HFFc6 (cell line): ENCODE data around the gene IL32. TPM values are rescaled to one million over a fixed set of nuclear protein-coding genes. Genes with fewer than 3 reads are reported as not detected.
"Not testable (repeated sequence)": the region's sequence is repeated elsewhere in the genome, so short reads cannot be mapped to it uniquely, and the experiment has no call there.

Source experiments
- DNase-seq: peaks from one replicate; pipeline ENCODE4 v3.0.0-alpha.2; 2018
- H3K27ac Mint-ChIP-seq: 2 replicates; pipeline ENCODE4 v1.8.0; 2020; ENCODE audit warnings: mild to moderate bottlenecking, mixed read lengths
- H3K27me3 Mint-ChIP-seq: 2 replicates; pipeline ENCODE4 v1.8.0; 2021; ENCODE audit warnings: mild to moderate bottlenecking, moderate library complexity, mixed read lengths; ENCODE audit not compliant: insufficient read depth
- H3K36me3 Mint-ChIP-seq: 2 replicates; pipeline ENCODE4 v1.8.0; 2021; ENCODE audit warnings: low read depth, mixed read lengths
- H3K4me1 Mint-ChIP-seq: 2 replicates; pipeline ENCODE4 v1.8.0; 2020; ENCODE audit warnings: low read depth, mixed read lengths
- H3K4me3 Mint-ChIP-seq: 2 replicates; pipeline ENCODE4 v1.8.0; 2020; ENCODE audit warnings: mild to moderate bottlenecking, moderate library complexity, mixed read lengths
- H3K9me3 Mint-ChIP-seq: 2 replicates; pipeline ENCODE4 v1.8.0; 2020; ENCODE audit warnings: mild to moderate bottlenecking, mixed read lengths
- total RNA-seq, 6 experiments: library from RNA; stranded (reverse); fragmentation: NEBNext Ultra II Directional; extraction: Animal tissue kit (Norgen Biotek cat#: 25700); gene quantifications; 2 replicates in 1 of 6; 3 replicates in 5 of 6; pipeline ENCODE4 v1.2.3, GENCODE V29; 2021
- TF ChIP-seq, protein P1 (sequence below): fragments of 200-600 bp; sonication (generic); IDR thresholded peaks from 2 replicates; pipeline ENCODE4 v1.5.0; 2021; ENCODE audit warnings: antibody characterized with exemption, mild to moderate bottlenecking

Gene IL32
- total RNA-seq, 6 experiments from 2014 or later, result 1.00 to 2.3 (median 1.7) TPM

- no peaks in the 10 kb centered on the region for H3K9me3 Mint-ChIP-seq
- H3K27ac Mint-ChIP-seq, result no peak overlapping the region
- H3K4me3 Mint-ChIP-seq, result no peak overlapping the region
- DNase-seq, result no peak
- H3K36me3 Mint-ChIP-seq, result no peaks in the 10 kb centered on the region
- TF ChIP-seq, protein P1, sequence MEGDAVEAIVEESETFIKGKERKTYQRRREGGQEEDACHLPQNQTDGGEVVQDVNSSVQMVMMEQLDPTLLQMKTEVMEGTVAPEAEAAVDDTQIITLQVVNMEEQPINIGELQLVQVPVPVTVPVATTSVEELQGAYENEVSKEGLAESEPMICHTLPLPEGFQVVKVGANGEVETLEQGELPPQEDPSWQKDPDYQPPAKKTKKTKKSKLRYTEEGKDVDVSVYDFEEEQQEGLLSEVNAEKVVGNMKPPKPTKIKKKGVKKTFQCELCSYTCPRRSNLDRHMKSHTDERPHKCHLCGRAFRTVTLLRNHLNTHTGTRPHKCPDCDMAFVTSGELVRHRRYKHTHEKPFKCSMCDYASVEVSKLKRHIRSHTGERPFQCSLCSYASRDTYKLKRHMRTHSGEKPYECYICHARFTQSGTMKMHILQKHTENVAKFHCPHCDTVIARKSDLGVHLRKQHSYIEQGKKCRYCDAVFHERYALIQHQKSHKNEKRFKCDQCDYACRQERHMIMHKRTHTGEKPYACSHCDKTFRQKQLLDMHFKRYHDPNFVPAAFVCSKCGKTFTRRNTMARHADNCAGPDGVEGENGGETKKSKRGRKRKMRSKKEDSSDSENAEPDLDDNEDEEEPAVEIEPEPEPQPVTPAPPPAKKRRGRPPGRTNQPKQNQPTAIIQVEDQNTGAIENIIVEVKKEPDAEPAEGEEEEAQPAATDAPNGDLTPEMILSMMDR, result no peak
- peaks cover 45% of the 10 kb centered on the region for H3K27me3 Mint-ChIP-seq
- no peaks in the 10 kb centered on the region for H3K4me1 Mint-ChIP-seq
Measured at GRCh38 chr16:3047387-3047720, 18.1 kb upstream of the IL32 start.

- no peak overlapping the region for H3K4me3 Mint-ChIP-seq
- peaks cover 29% of the 10 kb centered on the region for H3K27me3 Mint-ChIP-seq
- no peaks in the 10 kb centered on the region for H3K9me3 Mint-ChIP-seq
- no peak for DNase-seq
- TF ChIP-seq, protein P1, result no peak
- no peaks in the 10 kb centered on the region for H3K4me1 Mint-ChIP-seq
- H3K36me3 Mint-ChIP-seq, result no peaks in the 10 kb centered on the region
- H3K27ac Mint-ChIP-seq, result no peak overlapping the region
Measured at GRCh38 chr16:3049921-3050481, 15.4 kb upstream of the IL32 start.

DNA sequence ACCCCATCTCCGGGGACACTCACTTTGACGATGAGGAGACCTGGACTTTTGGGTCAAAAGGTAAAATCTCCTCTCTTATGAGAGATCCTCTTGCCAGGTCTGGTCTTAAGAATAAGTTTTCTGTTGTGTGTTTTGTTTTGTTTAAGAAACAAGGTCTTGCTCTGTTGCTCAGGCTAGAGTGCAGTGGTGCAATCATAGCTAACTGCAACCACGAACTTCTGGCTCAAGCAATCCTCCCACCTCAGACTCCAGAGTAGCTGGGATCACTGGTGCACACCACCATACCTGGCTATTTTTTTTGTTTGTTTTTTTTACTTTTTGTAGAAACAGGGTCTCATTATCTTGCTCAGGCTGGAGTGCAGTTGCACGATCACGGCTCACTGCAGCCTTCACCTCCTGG, 15.0 kb upstream of the IL32 start:
- Mint-ChIP-seq H3K9me3 (no peaks in the 10 kb centered on the region), H3K27me3 (peaks cover 25% of the 10 kb centered on the region), H3K4me3 (no peak overlapping the region), H3K27ac (no peak overlapping the region), H3K36me3 (no peaks in the 10 kb centered on the region), H3K4me1 (no peaks in the 10 kb centered on the region)
- DNase-seq, result no peak
- TF ChIP-seq, protein P1, result no peak

GRCh38 chr16:3051009-3051408, 14.4 kb upstream of the IL32 start:
- H3K27ac Mint-ChIP-seq, result no peak overlapping the region
- TF ChIP-seq, protein P1, result no peak
- H3K27me3 Mint-ChIP-seq, result peaks cover 24% of the 10 kb centered on the region
- H3K4me3 Mint-ChIP-seq, result no peak overlapping the region
- no peak for DNase-seq
- H3K4me1 Mint-ChIP-seq, result no peaks in the 10 kb centered on the region
- H3K36me3 Mint-ChIP-seq, result no peaks in the 10 kb centered on the region
- H3K9me3 Mint-ChIP-seq, result no peaks in the 10 kb centered on the region

DNA sequence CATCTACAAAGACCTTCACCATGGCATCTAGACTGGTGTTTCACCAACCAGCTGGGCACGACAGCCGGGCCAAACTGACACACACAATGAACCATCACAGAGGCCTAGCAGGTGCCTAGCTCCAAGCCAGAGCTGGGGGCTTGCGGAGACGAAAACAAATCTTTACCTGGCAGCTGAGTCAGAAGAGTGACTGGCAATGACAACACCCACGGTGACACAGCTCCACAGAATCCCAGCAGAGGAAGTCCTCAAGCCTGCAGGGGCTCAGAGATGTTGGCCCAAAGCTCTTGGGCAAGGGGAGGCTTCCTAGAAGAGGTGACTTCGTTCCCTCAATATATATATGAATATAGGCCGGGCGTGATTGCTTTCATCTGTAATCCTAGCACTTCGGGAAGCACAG, 13.9 kb upstream of the IL32 start:
- Mint-ChIP-seq H3K36me3 (no peaks in the 10 kb centered on the region), H3K9me3 (no peaks in the 10 kb centered on the region), H3K4me3 (no peak overlapping the region), H3K27me3 (peaks cover 24% of the 10 kb centered on the region), H3K4me1 (no peaks in the 10 kb centered on the region), H3K27ac (no peak overlapping the region)
- TF ChIP-seq, protein P1, result no peak
- no peak for DNase-seq

- not testable (repeated sequence) for H3K4me1 Mint-ChIP-seq, H3K4me3 Mint-ChIP-seq, H3K36me3 Mint-ChIP-seq, H3K9me3 Mint-ChIP-seq, H3K27ac Mint-ChIP-seq, DNase-seq
- peaks cover 21% of the 10 kb centered on the region for H3K27me3 Mint-ChIP-seq
Measured at GRCh38 chr16:3052571-3053329, 12.7 kb upstream of the IL32 start.

GRCh38 chr16:3053330-3053710, 12.1 kb upstream of the IL32 start:
- H3K4me3 Mint-ChIP-seq, H3K27ac Mint-ChIP-seq, H3K36me3 Mint-ChIP-seq, H3K9me3 Mint-ChIP-seq, H3K4me1 Mint-ChIP-seq, DNase-seq: not testable (repeated sequence)
- H3K27me3 Mint-ChIP-seq, result peaks cover 17% of the 10 kb centered on the region
